Measurements from ENCODE around the gene FAM168A.

DNA sequence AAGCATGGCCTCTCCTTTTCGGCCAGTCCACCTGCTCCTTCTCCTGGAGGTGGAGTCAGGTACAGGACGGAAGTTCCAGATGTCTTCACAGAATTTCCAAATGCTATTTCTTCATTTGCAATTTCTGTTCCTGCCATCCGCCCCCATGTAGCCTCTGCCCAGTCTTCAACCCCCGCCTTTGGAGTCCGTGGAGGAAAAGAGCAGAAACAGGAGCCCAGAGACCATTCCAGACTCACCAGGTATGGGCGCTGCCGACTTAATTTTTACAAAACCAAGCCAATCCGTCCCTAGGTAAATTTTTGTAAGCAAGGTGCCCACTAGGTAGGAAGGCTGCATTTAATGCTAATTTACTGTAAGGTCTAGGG, 192.8 kb downstream of the FAM168A start:
- TF ChIP-seq, protein P1, sequence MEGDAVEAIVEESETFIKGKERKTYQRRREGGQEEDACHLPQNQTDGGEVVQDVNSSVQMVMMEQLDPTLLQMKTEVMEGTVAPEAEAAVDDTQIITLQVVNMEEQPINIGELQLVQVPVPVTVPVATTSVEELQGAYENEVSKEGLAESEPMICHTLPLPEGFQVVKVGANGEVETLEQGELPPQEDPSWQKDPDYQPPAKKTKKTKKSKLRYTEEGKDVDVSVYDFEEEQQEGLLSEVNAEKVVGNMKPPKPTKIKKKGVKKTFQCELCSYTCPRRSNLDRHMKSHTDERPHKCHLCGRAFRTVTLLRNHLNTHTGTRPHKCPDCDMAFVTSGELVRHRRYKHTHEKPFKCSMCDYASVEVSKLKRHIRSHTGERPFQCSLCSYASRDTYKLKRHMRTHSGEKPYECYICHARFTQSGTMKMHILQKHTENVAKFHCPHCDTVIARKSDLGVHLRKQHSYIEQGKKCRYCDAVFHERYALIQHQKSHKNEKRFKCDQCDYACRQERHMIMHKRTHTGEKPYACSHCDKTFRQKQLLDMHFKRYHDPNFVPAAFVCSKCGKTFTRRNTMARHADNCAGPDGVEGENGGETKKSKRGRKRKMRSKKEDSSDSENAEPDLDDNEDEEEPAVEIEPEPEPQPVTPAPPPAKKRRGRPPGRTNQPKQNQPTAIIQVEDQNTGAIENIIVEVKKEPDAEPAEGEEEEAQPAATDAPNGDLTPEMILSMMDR (conservative IDR thresholded peaks at IDR 0.05 in 1 of 2, IDR thresholded peaks at IDR 0.05 in 1 of 2; ENCODE audit: low read depth in 1 of 2, low read length in 2 of 2): no peak
- TF ChIP-seq EZH2 (IDR thresholded peaks at IDR 0.05; ENCODE audit: low read length, missing control alignments): no peak
